Left ventricle myocardium inferior (tissue), 1 donor: ENCODE results near the gene SLIT3. TPM values are rescaled to one million over a fixed set of nuclear protein-coding genes. Genes with fewer than 3 reads are reported as not detected.

Experiments used
- DNase-seq: peaks from one replicate; pipeline ENCODE4 v3.0.0-alpha.2; 2020
- H3K27ac ChIP-seq: fragments of 200-600 bp; replicated peaks from 2 replicates; pipeline ENCODE4 v1.8.0; 2021
- H3K27me3 ChIP-seq: fragments of 200-600 bp; 2 replicates; pipeline ENCODE4 v1.8.0; 2021; ENCODE audit warnings: low read depth
- H3K36me3 ChIP-seq: fragments of 200-600 bp; 2 replicates; pipeline ENCODE4 v1.8.0; 2021
- H3K4me1 ChIP-seq: fragments of 200-600 bp; 2 replicates; pipeline ENCODE4 v1.8.0; 2021
- H3K4me3 ChIP-seq: fragments of 200-600 bp; 2 replicates; pipeline ENCODE4 v1.8.0; 2021; ENCODE audit warnings: mild to moderate bottlenecking, moderate library complexity
- H3K9me3 ChIP-seq: fragments of 200-600 bp; replicated peaks from 2 replicates; pipeline ENCODE4 v1.8.0; 2021
- intact Hi-C: fragments of 100-400 bp; cut with micrococcal nuclease; formaldehyde crosslinking; loops from one replicate; pipeline ENCODE4 v1.11.0; 2022
- total RNA-seq: library from RNA; stranded (reverse); fragmentation: NEBNext Ultra II Directional; extraction: Animal tissue kit (Norgen Biotek cat#: 25700); gene quantifications from one replicate; pipeline ENCODE4 v1.2.1, GENCODE V29; 2021
- TF ChIP-seq, protein P1 (sequence below): fragments of 200-600 bp; IDR thresholded peaks from 2 replicates; pipeline ENCODE4 v1.8.0; 2021; ENCODE audit warnings: antibody characterized with exemption, mild to moderate bottlenecking, borderline replicate concordance
- donor health status: DM: no; HTN: yes; CAD: no; lungs with severe emphysema.

The SLIT3 gene
- total RNA-seq, 1 donor from 2014 or later, result 22.7 TPM

- no peak overlapping the region for H3K27ac ChIP-seq
- intact Hi-C loops, result loop anchor here (10.0 kb wide), 1 partner anchor 319 kb away; no protein-coding TSS in a partner anchor
- TF ChIP-seq, protein P1, sequence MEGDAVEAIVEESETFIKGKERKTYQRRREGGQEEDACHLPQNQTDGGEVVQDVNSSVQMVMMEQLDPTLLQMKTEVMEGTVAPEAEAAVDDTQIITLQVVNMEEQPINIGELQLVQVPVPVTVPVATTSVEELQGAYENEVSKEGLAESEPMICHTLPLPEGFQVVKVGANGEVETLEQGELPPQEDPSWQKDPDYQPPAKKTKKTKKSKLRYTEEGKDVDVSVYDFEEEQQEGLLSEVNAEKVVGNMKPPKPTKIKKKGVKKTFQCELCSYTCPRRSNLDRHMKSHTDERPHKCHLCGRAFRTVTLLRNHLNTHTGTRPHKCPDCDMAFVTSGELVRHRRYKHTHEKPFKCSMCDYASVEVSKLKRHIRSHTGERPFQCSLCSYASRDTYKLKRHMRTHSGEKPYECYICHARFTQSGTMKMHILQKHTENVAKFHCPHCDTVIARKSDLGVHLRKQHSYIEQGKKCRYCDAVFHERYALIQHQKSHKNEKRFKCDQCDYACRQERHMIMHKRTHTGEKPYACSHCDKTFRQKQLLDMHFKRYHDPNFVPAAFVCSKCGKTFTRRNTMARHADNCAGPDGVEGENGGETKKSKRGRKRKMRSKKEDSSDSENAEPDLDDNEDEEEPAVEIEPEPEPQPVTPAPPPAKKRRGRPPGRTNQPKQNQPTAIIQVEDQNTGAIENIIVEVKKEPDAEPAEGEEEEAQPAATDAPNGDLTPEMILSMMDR, result no peak
- no peak for DNase-seq
- H3K4me3 ChIP-seq, result no peak overlapping the region
- no peaks in the 10 kb centered on the region for H3K36me3 ChIP-seq
- peaks cover 23% of the 10 kb centered on the region for H3K4me1 ChIP-seq
- H3K9me3 ChIP-seq, result no peaks in the 10 kb centered on the region
- peaks cover 76% of the 10 kb centered on the region for H3K27me3 ChIP-seq
Observed at GRCh38 chr5:169304175-169304574, 3.2 kb upstream of the SLIT3 start.

- no peak overlapping the region for H3K27ac ChIP-seq
Observed at GRCh38 chr5:169303119-169303515, 2.2 kb upstream of the SLIT3 start.

DNA sequence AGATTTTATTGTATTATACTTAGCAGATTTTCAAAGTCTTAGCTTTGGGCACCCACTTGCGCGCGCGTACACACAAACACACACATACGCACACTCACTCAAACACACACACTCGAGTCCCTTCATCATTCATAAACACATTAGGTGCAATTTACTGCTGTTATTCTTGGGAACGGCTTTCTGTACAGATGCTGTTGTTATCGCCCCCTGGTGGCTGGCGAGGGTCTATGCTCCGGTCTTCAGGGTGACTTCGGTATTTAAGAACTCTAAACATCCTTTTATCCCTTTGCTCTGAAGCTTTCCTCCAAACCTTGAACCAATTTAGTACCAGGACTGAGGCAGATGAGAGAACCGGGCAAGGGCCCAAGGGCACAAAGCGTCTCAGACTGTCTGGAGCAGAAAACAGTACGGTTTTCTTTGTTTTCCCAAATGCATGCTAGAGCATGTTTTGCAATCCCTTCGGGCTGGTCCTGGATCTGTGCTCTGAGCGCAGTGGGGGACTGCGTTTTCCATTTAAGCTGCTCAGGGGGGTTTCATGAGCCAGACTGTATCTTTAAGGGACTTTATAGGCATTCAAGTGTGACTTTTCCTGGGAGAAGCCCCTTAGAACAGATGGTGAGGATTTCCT lies 1.7 kb upstream of the SLIT3 start:
- no peak overlapping the region for H3K4me3 ChIP-seq
- no peaks in the 10 kb centered on the region for H3K36me3 ChIP-seq
- DNase-seq, result peak; percentile 61
- H3K27me3 ChIP-seq, result peaks cover 78% of the 10 kb centered on the region
- H3K27ac ChIP-seq, result no peak overlapping the region
- intact Hi-C loops, result loop anchor here (10.0 kb wide), 1 partner anchor 318 kb away; no protein-coding TSS in a partner anchor
- TF ChIP-seq, protein P1, result peak; percentile 90
- no peaks in the 10 kb centered on the region for H3K9me3 ChIP-seq
- H3K4me1 ChIP-seq, result peaks cover 23% of the 10 kb centered on the region

More at GRCh38 chr5:169303119-169303515, 2.2 kb upstream of the SLIT3 start:
- Histone ChIP-seq H3K36me3 (no peaks in the 10 kb centered on the region), H3K4me1 (peaks cover 23% of the 10 kb centered on the region), H3K27me3 (peaks cover 78% of the 10 kb centered on the region), H3K9me3 (no peaks in the 10 kb centered on the region), H3K4me3 (no peak overlapping the region)
- no peak for DNase-seq
- TF ChIP-seq, protein P1, result no peak
- intact Hi-C loops, result loop anchor here (10.0 kb wide), 1 partner anchor 318 kb away; no protein-coding TSS in a partner anchor

DNA sequence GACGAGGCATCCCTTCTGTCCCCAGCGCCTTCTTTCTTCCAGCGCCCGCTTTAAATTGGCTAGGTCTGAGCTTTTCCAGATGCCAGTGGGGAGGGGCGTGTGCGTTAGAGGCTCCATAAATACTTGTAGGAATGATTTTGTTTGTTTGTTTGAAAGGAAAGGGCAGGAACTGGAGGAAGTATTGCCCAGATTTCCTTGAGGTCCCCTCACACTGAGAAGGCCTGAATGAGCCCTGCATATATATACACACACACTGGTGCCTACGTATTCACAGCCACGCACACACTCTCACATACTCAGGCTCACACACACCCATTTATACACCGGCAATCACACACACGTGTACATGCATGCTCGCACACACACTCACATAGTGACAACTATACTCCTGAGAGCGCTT lies 1.0 kb upstream of the SLIT3 start:
- Histone ChIP-seq H3K27ac (no peak overlapping the region), H3K4me1 (peaks cover 23% of the 10 kb centered on the region)
- TF ChIP-seq, protein P1, result no peak

GRCh38 chr5:169301386-169301934 lies 521 bp upstream of the SLIT3 start:
- Histone ChIP-seq H3K9me3 (no peaks in the 10 kb centered on the region), H3K27ac (no peak overlapping the region), H3K4me1 (peaks cover 23% of the 10 kb centered on the region), H3K36me3 (no peaks in the 10 kb centered on the region), H3K4me3 (peak overlapping the region; percentile 68), H3K27me3 (peaks cover 75% of the 10 kb centered on the region)
- TF ChIP-seq, protein P1, result no peak
- intact Hi-C loops, result loop anchor here (10.0 kb wide), 1 partner anchor 317 kb away; no protein-coding TSS in a partner anchor
- DNase-seq, result no peak

More for the DNA sequence above, 1.0 kb upstream of the SLIT3 start:
- H3K36me3 ChIP-seq, result no peaks in the 10 kb centered on the region
- no peaks in the 10 kb centered on the region for H3K9me3 ChIP-seq
- no peak overlapping the region for H3K4me3 ChIP-seq
- no peak for DNase-seq
- intact Hi-C loops, result loop anchor here (10.0 kb wide), 1 partner anchor 317 kb away; no protein-coding TSS in a partner anchor
- peaks cover 78% of the 10 kb centered on the region for H3K27me3 ChIP-seq
